ENCODE data around the gene ZNF283.
"Not testable (repeated sequence)": the region's sequence is repeated elsewhere in the genome, so short reads cannot be mapped to it uniquely, and the experiment has no call there.

Gene ZNF283

GRCh38 chr19:43848821-43849220 is 21.7 kb downstream of the ZNF283 start:
- DNase-seq (ENCODE audit: low read depth in 2 of 2): no peak

DNA sequence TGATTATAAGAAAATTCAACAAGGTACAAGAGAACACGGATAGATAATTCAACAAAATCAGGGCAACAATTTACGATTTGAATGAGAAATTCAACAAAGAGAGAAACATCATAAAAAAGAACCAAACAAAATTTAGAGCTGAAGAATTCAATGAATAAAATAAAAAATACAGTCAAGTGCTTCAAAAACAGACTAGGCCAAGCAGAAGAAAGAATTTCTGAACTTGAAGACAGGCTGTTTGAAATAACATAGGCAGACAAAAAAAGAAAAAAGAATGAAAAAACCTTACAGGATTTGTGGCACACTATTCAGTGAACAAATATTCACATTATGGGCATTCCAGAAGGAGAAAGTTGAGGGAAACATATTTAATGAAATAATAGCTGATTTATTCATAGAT is 31.1 kb downstream of the ZNF283 start:
- DNase-seq (ENCODE audit: low read depth in 2 of 2): no peak

DNA sequence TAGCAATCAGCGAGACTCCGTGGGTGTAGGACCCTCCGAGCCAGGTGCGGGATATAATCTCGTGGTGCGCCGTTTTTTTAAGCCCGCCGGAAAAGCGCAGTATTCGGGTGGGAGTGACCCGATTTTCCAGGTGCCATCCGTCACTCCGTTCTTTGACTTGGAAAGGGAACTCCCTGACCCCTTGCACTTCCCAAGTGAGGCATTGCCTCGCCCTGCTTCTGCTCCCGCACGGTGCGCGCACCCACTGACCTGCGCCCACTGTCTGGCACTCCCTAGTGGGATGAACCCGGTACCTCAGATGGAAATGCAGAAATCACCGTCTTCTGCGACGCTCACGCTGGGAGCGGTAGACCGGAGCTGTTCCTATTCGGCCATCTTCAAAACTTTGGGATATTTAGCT is 39.8 kb downstream of the ZNF283 start:
- not testable (repeated sequence) for DNase-seq (ENCODE audit: low read depth in 2 of 2)

GRCh38 chr19:43872547-43873336 is 45.6 kb downstream of the ZNF283 start:
- DNase-seq (ENCODE audit: low read depth in 2 of 2): no peak

- DNase-seq (ENCODE audit: low read depth in 2 of 2): no peak
These were observed 53.4 kb downstream of the ZNF283 start for GRCh38 chr19:43880483-43880882.

GRCh38 chr19:43883864-43884263 is 56.7 kb downstream of the ZNF283 start, which contains the start of gene ZNF404:
Gene ZNF404, minus strand, starts transcription at chr19:43883964.
- no peak for DNase-seq (ENCODE audit: low read depth in 2 of 2)

DNA sequence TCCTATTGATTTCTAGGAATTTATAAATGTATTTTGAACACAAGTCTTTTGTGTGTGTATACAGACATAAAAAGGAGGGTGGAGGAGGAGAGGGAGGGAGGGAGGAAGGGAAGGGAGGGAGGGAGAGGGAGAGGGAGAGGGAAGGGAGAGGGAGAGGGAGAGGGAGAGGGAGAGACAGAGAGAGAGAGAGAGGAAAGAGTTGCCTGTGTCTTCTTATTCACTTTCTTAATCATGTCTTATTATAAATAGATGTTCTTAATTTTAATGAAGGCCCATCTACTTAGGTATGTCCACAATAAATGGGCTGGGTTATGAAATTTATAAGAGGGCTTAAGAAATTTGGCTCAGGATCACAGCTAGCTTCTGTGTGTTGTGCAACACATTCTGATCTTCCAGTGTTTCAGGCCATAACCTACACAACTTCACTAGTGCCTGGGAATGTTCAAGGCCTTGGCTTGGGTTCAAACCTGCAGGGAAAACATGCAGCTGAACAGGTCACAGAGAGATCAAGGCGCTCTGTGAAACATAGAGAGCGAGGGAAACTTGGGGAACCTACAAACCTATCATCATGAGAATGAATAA is 68.7 kb downstream of the ZNF283 start:
- DNase-seq (ENCODE audit: low read depth in 2 of 2): no peak
